ENCODE data around the gene KCND2.

KCND2 gene

DNA sequence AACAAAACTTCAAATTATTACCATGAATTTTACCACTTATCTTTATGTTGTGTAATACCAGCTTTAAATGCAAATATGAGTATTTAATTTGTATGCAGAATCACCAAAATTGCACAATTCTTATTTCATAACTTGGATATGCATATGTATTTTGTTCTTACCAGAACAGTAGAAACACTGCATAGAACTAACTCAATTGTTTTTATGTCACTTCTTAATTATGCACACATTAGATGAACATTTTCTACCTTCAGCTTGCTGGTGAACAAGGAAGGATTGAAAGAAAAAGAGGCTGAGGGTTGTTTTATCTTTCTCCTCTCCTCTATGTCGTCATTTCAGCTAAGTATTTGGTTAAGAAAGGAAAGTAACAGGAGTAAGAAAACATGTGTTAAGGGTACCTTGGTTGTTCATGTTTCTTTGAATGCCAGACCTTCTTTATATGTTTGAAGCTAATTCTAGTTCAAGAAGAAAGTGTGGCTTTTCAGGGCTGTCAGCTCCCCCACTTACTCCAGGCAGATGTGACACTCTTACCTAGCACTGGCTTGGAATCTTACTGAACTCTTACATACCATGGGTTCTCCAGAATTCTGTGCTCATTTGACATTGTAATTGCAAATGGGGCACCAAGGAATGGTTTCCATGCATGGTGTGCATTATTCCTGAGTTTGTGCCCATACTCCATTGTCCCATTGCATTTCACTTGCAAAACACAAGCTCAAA, 436.4 kb downstream of the KCND2 start:
- TF ChIP-seq, protein P1, sequence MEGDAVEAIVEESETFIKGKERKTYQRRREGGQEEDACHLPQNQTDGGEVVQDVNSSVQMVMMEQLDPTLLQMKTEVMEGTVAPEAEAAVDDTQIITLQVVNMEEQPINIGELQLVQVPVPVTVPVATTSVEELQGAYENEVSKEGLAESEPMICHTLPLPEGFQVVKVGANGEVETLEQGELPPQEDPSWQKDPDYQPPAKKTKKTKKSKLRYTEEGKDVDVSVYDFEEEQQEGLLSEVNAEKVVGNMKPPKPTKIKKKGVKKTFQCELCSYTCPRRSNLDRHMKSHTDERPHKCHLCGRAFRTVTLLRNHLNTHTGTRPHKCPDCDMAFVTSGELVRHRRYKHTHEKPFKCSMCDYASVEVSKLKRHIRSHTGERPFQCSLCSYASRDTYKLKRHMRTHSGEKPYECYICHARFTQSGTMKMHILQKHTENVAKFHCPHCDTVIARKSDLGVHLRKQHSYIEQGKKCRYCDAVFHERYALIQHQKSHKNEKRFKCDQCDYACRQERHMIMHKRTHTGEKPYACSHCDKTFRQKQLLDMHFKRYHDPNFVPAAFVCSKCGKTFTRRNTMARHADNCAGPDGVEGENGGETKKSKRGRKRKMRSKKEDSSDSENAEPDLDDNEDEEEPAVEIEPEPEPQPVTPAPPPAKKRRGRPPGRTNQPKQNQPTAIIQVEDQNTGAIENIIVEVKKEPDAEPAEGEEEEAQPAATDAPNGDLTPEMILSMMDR (IDR thresholded peaks at IDR 0.05) = no peak

- TF ChIP-seq, protein P1 (IDR thresholded peaks at IDR 0.05) = no peak
Measured at GRCh38 chr7:120709972-120710320, 437.0 kb downstream of the KCND2 start.

DNA sequence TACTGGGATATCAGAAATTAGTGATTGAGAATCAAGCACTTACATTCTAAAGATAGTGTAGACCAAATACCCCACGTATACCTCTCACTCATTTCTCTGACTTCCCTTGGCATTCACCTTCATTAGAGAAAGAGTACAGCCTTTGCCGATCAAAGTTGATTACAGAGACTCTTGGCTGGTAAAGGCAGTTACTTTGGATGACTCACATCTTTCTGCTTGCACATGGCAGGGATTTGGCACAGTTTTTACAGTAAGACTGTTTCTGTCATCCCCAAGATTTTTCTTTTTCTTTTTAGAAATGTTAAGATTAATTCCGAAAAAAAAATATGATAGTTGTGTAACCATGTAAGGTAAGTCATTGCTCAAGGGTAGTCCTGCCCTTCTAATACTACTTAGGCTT, 442.0 kb downstream of the KCND2 start:
- TF ChIP-seq, protein P1 (IDR thresholded peaks at IDR 0.05) = no peak

DNA sequence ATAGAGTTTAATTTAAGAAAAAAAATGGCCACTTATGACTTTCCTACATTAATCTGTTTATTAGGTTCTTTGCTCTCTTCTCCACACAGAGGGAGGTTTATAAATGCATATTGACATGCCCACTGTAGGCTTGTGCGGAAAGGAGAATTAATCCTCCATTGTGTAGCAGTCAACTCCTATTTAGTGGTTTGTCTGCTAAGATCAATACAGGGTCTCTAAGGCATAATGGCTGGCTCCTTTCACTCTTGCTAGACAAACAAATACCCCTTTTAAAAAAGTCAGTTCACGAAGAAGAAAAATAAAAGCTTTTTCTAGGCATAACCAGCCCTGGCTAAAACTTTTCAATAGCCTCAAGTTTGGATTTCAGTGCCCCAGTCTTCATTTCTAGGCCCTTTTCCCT, 443.3 kb downstream of the KCND2 start:
- TF ChIP-seq, protein P1 (IDR thresholded peaks at IDR 0.05) = no peak

GRCh38 chr7:120717166-120717565, 444.2 kb downstream of the KCND2 start:
- TF ChIP-seq, protein P1 (IDR thresholded peaks at IDR 0.05) = no peak

GRCh38 chr7:120718361-120718760, 445.4 kb downstream of the KCND2 start:
- TF ChIP-seq, protein P1 (IDR thresholded peaks at IDR 0.05) = no peak

DNA sequence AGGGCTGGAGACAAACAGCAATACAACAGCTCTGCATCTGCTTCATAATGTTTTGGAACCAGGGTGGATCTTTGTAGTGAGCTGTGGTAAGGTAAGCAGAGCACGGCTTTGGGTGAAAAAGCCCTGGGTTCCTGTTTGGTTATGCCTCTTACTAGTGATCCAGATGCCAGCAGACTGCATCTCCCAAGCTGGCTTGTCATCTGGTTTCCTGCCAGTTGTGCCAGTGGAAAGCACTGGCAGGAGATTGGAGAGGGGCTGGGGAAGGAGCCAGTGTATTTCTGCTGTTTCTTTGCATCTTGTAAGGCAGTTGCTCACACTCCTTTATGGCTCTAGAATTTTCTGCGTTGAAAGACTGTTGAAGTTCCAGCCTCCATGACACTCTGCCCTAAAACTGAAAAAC, 447.3 kb downstream of the KCND2 start:
- TF ChIP-seq, protein P1 (IDR thresholded peaks at IDR 0.05) = no peak
